ENCODE results near the gene WIPI1.
"Not testable (repeated sequence)": the region's sequence is repeated elsewhere in the genome, so short reads cannot be mapped to it uniquely, and the experiment has no call there.

The WIPI1 gene

GRCh38 chr17:68382582-68383085, 74.7 kb downstream of the WIPI1 start:
- DNase-seq: no peak

- peak; percentile 62 for DNase-seq
Observed at GRCh38 chr17:68381076-68381900, 76.0 kb downstream of the WIPI1 start.

- no peak for DNase-seq
Observed at GRCh38 chr17:68379692-68380677, 77.3 kb downstream of the WIPI1 start.

GRCh38 chr17:68379177-68379510, 78.2 kb downstream of the WIPI1 start:
- DNase-seq: no peak

- DNase-seq: peak; percentile 62
Observed at GRCh38 chr17:68378268-68379176, 78.8 kb downstream of the WIPI1 start.

- DNase-seq: no peak
Observed at GRCh38 chr17:68377771-68378267, 79.5 kb downstream of the WIPI1 start.

GRCh38 chr17:68376178-68376577, 81.1 kb downstream of the WIPI1 start:
- not testable (repeated sequence) for DNase-seq

- DNase-seq: no peak
Observed at GRCh38 chr17:68375566-68375965, 81.7 kb downstream of the WIPI1 start.

Measured in CD4-positive, alpha-beta T cell treated with Interleukin-15 for 1 hour (primary cell).